OCI-M2 (cell line): ENCODE data around the gene ADAM12.

Source experiments
- DNase-seq: peaks from one replicate; lab custom pipeline; 2025; ENCODE audit not compliant: unreplicated experiment; lab: John Stamatoyannopoulos, UW

ADAM12 gene

DNA sequence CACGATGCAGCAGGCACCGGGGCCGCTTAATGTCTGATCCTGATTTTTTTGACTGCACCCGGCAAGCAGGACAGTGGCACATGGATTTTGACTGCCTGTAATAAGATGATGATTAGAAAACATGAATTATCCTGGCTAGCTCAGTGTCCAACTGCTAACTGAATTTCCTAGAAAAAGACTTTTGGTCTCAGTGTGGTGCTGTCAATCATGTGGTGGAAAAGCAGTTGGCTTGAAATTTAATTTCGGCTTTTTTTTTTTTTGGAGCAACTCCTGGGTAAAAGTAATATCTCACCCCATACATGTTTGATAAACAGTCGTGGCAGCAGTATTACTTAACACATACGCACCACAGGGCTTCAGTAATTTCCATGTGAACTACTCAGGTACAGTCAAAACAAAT lies 264.2 kb downstream of the ADAM12 start:
- DNase-seq: no peak

GRCh38 chr10:126123466-126123865 lies 264.8 kb downstream of the ADAM12 start:
- no peak for DNase-seq

DNA sequence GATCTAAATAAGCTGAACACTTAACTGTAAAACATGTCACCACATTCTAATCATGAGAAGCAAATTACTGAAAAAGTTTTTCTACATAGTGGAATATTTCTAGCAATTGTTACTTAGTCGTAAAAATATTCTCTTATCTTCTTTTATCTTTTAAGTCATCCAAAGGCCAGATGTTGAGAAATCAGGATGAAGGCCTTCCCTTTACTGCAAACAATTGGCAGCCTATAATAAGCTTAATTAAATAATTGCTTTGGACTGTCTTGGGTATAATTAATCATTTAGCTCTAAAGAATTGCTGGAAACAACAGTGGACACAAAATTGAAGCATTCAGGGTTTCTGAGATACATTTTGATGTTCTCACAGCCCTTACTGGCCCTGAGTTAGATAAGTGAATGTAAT lies 265.4 kb downstream of the ADAM12 start:
- DNase-seq: no peak

GRCh38 chr10:126119599-126119998 lies 268.7 kb downstream of the ADAM12 start:
- no peak for DNase-seq

DNA sequence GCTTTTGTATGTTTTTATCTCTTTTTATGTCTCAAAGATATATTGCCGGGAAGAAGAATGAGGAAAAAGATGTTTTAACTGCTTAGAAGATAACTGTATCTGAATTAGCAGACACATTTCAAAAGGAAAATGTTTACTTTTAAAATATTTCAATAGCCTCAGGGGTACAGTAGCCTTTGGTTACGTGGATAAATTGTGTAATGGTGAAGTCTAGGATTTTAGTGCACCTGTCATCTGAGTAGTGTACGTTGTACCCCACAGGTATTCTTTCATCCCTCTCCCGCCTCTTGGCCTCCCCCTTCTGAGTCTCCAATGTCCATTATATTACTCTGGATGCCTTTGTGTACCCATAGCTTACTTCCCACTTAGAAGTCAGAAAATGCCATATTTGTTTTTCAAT lies 269.8 kb downstream of the ADAM12 start:
- no peak for DNase-seq

DNA sequence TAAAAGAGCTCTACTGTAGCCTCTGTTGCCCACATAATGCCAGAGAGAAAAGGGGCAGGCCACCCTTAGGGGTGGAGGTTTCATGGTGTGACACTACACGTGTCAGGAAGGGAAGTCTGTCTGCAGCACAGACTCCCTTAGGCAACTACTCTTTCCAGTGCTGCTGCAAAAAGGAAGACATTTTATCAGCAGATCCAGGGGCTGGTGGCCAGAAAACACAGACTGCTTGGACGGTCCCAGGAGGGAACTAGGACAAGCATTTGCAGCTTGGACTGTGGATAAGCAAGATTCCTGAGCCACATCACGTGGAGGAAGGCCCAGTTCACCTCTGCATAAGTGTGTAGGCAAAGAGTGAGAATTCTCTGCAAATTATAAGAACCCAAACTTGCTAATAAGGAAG lies 271.1 kb downstream of the ADAM12 start:
- no peak for DNase-seq

- DNase-seq: no peak
Measured at GRCh38 chr10:126115886-126116285, 272.4 kb downstream of the ADAM12 start.

GRCh38 chr10:126114884-126115555 lies 273.3 kb downstream of the ADAM12 start:
- no peak for DNase-seq

DNA sequence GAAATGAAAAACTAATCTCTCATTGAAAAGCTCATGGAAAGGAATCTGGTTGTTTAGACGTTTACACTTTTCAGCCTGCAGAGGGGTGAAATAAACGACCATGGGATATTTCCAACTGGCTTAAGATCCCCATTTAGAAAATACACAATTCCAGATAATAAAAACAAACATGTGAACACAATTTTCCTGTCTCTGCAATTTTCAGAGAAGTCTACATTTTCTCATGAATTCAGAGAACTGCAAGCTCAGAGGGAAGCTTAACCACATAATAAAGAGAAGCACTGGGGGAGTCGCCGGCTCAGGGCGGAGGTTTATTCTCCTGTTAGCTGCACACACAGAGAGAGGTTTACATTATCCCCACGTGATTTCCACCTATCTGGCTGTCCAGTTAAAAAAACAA lies 276.8 kb downstream of the ADAM12 start:
- no peak for DNase-seq

DNA sequence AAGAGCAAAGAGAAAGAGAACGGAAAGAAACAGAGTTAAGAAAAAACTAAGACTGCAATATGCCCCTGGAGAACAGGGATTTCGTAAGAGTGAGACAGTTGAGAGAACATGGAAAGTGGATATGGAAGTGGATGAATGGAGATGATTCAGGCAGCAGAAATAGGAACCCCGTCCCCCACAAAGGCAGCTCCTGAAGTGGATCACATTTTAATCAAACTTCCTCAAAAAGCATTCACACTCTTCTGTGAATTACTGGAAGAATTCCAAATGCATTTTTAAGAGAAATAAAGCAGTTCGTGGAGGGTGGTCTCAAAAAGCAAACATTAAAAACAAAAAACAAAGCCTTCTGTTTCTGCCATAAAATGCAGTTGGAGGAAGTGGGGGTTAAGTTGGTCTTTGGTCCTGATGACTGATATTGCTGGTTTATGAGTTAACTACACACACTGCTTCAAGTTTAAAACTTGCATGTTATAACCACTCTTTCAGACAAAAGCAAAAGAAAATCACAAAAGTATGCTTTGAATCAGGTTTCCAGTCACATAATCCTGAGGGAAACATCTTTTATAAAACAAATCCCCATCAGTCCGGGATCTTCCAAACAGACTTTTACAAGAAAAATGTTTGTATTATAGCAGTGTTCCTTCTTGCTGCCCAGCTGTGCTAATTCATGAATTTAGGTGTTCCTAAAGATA lies 277.6 kb downstream of the ADAM12 start:
- DNase-seq: no peak

GRCh38 chr10:126109893-126110292 lies 278.4 kb downstream of the ADAM12 start:
- no peak for DNase-seq

DNA sequence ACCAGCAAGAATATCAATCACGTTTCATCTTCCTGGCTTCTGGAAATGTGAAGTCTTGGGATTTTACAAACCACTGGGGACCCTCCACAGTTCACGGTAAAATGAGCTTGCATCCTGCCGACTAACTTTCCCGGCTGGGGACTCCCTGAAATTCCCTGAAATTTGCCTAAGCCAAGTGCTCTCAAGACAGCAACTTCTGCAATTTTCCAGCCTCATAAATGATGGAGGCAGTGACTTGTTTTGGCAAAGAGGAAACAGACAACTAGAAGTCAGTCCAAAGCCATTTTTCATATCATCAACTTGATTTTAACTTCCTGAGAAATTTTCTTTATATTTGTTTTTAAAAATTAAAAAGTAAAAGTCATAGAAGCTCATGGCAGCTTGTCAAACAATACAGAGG lies 279.6 kb downstream of the ADAM12 start:
- DNase-seq: no peak

GRCh38 chr10:126104767-126105166 lies 283.5 kb downstream of the ADAM12 start:
- no peak for DNase-seq

DNA sequence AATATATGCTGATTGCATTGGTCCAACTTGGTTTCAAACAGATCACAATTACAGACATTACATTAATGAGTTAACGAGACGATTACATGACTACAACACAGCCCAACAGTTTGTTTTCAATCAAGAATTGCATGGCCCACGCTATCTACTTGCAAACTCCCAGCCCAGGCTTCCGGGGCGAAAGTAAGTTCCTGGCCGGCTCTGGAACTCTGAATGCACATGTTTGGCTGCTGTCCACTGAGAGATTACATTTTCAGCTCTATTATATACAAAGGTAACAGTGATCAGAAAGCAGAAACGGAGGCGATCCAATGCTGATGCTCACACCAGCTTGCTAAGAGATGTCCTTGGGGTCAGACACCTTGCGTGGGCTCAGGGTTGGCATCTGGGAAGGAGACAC lies 285.6 kb downstream of the ADAM12 start:
- DNase-seq: no peak

- DNase-seq: no peak
Measured at GRCh38 chr10:126101736-126102135, 286.5 kb downstream of the ADAM12 start.

DNA sequence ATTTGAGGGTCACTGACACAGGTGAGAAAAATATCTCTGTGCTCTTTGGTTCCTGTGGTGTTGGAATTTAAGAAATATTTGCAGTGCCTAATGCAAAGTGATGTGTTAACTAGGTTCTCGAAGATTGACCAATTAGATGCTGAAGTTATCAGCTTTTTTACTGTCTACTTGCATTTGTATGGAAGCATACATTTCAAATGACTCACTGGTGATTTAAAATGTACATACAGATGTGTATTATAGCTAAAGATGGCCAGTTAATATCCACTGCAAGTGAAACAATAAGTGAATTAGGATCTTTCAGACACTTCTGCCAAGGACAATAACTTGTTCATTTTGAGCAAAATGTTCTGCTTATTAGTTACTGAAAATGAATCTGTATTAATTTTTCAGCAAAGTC lies 287.0 kb downstream of the ADAM12 start:
- DNase-seq: no peak

GRCh38 chr10:126099366-126099765 lies 288.9 kb downstream of the ADAM12 start:
- no peak for DNase-seq

GRCh38 chr10:126098226-126098581 lies 290.1 kb downstream of the ADAM12 start:
- no peak for DNase-seq

- no peak for DNase-seq
Measured at GRCh38 chr10:126097558-126098225, 290.6 kb downstream of the ADAM12 start.

- no peak for DNase-seq
Measured at GRCh38 chr10:126094537-126094936, 293.7 kb downstream of the ADAM12 start.

DNA sequence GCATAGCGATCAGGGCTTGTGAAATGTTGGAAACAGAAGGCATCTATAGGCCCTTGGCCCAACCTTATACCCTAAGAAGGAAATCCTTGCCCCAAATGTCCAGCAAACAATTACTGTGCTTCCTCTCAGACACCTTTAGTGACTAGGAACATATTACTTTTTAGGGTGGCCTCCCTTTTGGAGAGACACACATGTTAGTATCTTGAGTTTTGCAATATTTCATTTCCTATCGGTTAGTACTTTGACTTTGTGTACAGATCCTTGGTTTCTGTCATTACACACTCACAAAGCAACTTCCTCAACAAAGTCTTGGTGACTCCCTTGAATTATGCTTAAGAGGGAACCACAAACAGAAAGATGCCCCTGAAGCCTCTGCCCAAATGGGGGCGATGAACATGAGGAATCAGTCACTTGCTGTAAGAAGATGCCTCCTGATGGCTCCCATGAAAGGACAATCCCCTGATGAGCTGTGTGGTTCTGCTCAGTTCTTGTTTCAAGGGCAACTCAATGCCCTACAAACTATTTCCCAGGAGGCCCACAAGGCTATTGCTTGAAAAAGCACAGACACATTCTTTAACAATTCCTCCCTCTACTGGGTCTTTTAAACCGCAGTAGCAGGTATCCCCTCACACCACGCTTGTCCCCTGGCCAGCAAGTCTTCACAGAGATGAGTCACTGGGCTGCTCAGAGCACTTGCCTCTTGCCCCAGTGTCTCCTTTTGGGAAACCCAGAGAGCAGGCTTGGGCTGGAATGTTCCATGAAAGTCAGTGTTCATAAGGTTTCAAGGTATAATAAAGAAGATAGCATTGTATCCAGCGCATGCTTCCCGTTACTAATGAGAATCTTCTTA lies 295.7 kb downstream of the ADAM12 start:
- DNase-seq: no peak
